SK-N-SH treated with all-trans-retinoic acid at 6 μM for 48 hours (cell line): ENCODE results near the gene CSRNP3.

Experiments
- ATAC-seq: fragments of 200-7000 bp; cut with Tn5 transposase; 3 replicates; pipeline ENCODE4 v1.9.1; 2020; ENCODE audit warnings: mild to moderate bottlenecking, moderate library complexity
- ARNTL ChIP-seq: fragments of 450-650 bp; formaldehyde crosslinking; IDR thresholded peaks from 2 replicates; pipeline ENCODE4 v1.5.0; 2020; ENCODE audit warnings: low read depth, mild to moderate bottlenecking, moderate library complexity, borderline replicate concordance
- BACH2 ChIP-seq: fragments of 250-450 bp; sonication (Bioruptor Pico); IDR thresholded peaks from 2 replicates; pipeline ENCODE4 v1.9.0; 2021; ENCODE audit warnings: mild to moderate bottlenecking, borderline replicate concordance
- CSDC2 ChIP-seq: fragments of 250-450 bp; sonication (Bioruptor Pico); IDR thresholded peaks from 2 replicates; pipeline ENCODE4 v1.5.0; 2020; ENCODE audit warnings: mild to moderate bottlenecking, moderate library complexity
- ESRRG ChIP-seq: fragments of 250-450 bp; sonication (Bioruptor Pico); IDR thresholded peaks from 2 replicates; pipeline ENCODE4 v1.6.1; 2021; ENCODE audit warnings: mild to moderate bottlenecking
- GLIS3 ChIP-seq: fragments of 250-450 bp; sonication (Bioruptor Pico); IDR thresholded peaks from 2 replicates; pipeline ENCODE4 v1.5.0; 2020; ENCODE audit warnings: mild to moderate bottlenecking, moderate library complexity
- ISL1 ChIP-seq: fragments of 250-450 bp; sonication (Bioruptor Pico); IDR thresholded peaks from 2 replicates; pipeline ENCODE4 v2.1.2; 2022; ENCODE audit warnings: mild to moderate bottlenecking, moderate library complexity
- PPARA ChIP-seq: fragments of 250-450 bp; sonication (Bioruptor Pico); IDR thresholded peaks from 2 replicates; pipeline ENCODE4 v1.5.0; 2020; ENCODE audit warnings: mild to moderate bottlenecking, borderline replicate concordance
- RARB ChIP-seq: fragments of 250-450 bp; sonication (Bioruptor Pico); IDR thresholded peaks from 2 replicates; pipeline ENCODE4 v1.8.0; 2021; ENCODE audit warnings: mild to moderate bottlenecking, moderate library complexity
- SNAI2 ChIP-seq: fragments of 250-450 bp; sonication (Bioruptor Pico); IDR thresholded peaks from 2 replicates; pipeline ENCODE4 v1.5.0; 2020; ENCODE audit warnings: mild to moderate bottlenecking, moderate library complexity
- TOX ChIP-seq: fragments of 250-450 bp; sonication (Bioruptor Pico); IDR thresholded peaks from 2 replicates; pipeline ENCODE4 v1.8.0; 2021; ENCODE audit warnings: mild to moderate bottlenecking, moderate library complexity, borderline replicate concordance
- ZC3H10 ChIP-seq: fragments of 250-450 bp; sonication (Bioruptor Pico); IDR thresholded peaks from 2 replicates; pipeline ENCODE4 v1.5.1; 2021; ENCODE audit warnings: mild to moderate bottlenecking, moderate library complexity
- ZFP3 ChIP-seq: fragments of 250-450 bp; sonication (Bioruptor Pico); IDR thresholded peaks from 2 replicates; pipeline ENCODE4 v1.5.0; 2020; ENCODE audit warnings: mild to moderate bottlenecking, moderate library complexity
- ZFP30 ChIP-seq: fragments of 450-650 bp; formaldehyde crosslinking; IDR thresholded peaks from 2 replicates; pipeline ENCODE4 v1.5.0; 2022; ENCODE audit warnings: mild to moderate bottlenecking, moderate library complexity
- ZNF565 ChIP-seq: fragments of 450-650 bp; formaldehyde crosslinking; conservative IDR thresholded peaks from 2 replicates; pipeline ENCODE4 v1.5.0; 2020; ENCODE audit warnings: low read depth, mild to moderate bottlenecking, moderate library complexity
- ZNF70 ChIP-seq: fragments of 450-650 bp; formaldehyde crosslinking; IDR thresholded peaks from 2 replicates; pipeline ENCODE4 v1.5.0; 2020; ENCODE audit warnings: mild to moderate bottlenecking, moderate library complexity
- ZNF8 ChIP-seq: fragments of 450-650 bp; formaldehyde crosslinking; IDR thresholded peaks from 2 replicates; pipeline ENCODE4 v1.5.0; 2020; ENCODE audit warnings: mild to moderate bottlenecking, moderate library complexity
- TF ChIP-seq, protein P1 (sequence below): fragments of 250-450 bp; sonication (Bioruptor Pico); IDR thresholded peaks from 2 replicates; pipeline ENCODE4 v1.5.1; 2020; ENCODE audit warnings: low read depth, mild to moderate bottlenecking, moderate library complexity
- TF ChIP-seq, protein P2 (sequence below): fragments of 250-450 bp; sonication (Bioruptor Pico); IDR thresholded peaks from 2 replicates; pipeline ENCODE4 v1.8.0; 2021; ENCODE audit warnings: low read depth, mild to moderate bottlenecking, moderate library complexity, borderline replicate concordance
- TF ChIP-seq, protein P3 (sequence below): fragments of 250-450 bp; sonication (Bioruptor Pico); IDR thresholded peaks from 2 replicates; pipeline ENCODE4 v1.5.0; 2020; ENCODE audit warnings: mild to moderate bottlenecking, moderate library complexity
- TF ChIP-seq, protein P4 (sequence below): fragments of 250-450 bp; sonication (Bioruptor Pico); IDR thresholded peaks from 2 replicates; pipeline ENCODE4 v1.5.1; 2021; ENCODE audit warnings: mild to moderate bottlenecking, moderate library complexity

Gene CSRNP3

DNA sequence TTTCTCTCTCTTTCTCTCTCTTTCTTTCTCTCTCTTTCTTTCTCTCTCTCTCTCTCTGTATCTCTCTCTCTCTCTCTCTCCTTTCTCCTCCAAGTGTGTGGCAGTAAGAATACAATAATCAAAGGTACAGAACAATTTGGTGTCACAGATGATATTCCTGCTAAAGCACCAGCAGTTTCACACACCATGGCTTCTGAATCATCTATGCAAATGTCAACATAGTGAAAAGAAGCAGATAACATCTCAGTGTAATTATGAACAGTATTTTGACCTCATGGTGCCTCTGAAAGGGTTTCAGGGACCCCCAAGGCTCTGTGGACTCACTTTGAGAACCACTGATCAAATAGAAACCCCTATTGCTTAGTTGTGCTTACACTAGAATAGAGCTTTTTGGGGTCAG is 38.5 kb upstream of the CSRNP3 start (continued):
- no peak for TF ChIP-seq ZNF70 (CRISPR knock-in tag)
- no peak for TF ChIP-seq ISL1 (CRISPR knock-in tag)
- TF ChIP-seq ZFP3 (CRISPR knock-in tag): no peak
- no peak for TF ChIP-seq PPARA (CRISPR knock-in tag)

DNA sequence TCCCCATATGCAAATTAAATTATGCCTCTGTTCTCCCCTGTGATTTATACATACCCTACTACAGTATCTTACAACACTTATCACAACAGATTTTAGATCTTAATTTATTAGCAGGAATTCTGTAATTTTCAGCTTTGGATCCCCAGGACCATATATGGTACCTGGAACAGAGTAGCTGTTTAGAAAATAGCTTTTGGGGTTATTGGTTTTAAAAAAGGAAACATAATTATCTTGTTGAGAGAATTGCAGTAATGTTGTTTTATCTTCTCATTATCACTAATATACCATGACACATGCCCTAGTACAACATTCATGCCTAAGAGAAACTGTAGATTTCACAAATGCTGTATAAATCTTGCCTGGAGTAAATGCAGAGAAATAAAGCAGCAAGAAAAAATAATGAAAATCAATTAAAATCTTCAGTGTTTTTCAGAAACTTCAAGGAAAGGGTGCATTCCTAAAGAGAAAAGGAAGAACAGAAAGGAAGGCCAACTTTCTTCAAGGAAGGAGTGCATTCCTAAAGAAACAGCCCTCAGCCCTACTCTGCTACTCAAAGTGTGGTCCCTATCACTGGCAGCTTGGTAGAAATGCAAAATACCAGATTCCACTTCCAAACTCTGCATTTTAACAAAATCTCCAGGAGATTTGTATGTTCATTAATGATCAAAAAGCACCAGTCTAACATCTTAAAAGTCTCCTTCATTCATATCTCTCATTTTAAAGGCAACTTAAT is 37.1 kb upstream of the CSRNP3 start:
- no peak; the same call in 1 of the 3 replicates for ATAC-seq
- TF ChIP-seq ZC3H10 (CRISPR knock-in tag) (no peak), ISL1 (CRISPR knock-in tag) (no peak), RARB (no peak), PPARA (CRISPR knock-in tag) (no peak), CSDC2 (CRISPR knock-in tag) (no peak)
- TF ChIP-seq, protein P1, sequence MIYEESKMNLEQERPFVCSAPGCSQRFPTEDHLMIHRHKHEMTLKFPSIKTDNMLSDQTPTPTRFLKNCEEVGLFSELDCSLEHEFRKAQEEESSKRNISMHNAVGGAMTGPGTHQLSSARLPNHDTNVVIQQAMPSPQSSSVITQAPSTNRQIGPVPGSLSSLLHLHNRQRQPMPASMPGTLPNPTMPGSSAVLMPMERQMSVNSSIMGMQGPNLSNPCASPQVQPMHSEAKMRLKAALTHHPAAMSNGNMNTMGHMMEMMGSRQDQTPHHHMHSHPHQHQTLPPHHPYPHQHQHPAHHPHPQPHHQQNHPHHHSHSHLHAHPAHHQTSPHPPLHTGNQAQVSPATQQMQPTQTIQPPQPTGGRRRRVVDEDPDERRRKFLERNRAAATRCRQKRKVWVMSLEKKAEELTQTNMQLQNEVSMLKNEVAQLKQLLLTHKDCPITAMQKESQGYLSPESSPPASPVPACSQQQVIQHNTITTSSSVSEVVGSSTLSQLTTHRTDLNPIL: no peak
- TF ChIP-seq, protein P2, sequence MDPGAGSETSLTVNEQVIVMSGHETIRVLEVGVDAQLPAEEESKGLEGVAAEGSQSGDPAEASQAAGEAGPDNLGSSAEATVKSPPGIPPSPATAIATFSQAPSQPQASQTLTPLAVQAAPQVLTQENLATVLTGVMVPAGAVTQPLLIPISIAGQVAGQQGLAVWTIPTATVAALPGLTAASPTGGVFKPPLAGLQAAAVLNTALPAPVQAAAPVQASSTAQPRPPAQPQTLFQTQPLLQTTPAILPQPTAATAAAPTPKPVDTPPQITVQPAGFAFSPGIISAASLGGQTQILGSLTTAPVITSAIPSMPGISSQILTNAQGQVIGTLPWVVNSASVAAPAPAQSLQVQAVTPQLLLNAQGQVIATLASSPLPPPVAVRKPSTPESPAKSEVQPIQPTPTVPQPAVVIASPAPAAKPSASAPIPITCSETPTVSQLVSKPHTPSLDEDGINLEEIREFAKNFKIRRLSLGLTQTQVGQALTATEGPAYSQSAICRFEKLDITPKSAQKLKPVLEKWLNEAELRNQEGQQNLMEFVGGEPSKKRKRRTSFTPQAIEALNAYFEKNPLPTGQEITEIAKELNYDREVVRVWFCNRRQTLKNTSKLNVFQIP: no peak
- TF ChIP-seq, protein P3, sequence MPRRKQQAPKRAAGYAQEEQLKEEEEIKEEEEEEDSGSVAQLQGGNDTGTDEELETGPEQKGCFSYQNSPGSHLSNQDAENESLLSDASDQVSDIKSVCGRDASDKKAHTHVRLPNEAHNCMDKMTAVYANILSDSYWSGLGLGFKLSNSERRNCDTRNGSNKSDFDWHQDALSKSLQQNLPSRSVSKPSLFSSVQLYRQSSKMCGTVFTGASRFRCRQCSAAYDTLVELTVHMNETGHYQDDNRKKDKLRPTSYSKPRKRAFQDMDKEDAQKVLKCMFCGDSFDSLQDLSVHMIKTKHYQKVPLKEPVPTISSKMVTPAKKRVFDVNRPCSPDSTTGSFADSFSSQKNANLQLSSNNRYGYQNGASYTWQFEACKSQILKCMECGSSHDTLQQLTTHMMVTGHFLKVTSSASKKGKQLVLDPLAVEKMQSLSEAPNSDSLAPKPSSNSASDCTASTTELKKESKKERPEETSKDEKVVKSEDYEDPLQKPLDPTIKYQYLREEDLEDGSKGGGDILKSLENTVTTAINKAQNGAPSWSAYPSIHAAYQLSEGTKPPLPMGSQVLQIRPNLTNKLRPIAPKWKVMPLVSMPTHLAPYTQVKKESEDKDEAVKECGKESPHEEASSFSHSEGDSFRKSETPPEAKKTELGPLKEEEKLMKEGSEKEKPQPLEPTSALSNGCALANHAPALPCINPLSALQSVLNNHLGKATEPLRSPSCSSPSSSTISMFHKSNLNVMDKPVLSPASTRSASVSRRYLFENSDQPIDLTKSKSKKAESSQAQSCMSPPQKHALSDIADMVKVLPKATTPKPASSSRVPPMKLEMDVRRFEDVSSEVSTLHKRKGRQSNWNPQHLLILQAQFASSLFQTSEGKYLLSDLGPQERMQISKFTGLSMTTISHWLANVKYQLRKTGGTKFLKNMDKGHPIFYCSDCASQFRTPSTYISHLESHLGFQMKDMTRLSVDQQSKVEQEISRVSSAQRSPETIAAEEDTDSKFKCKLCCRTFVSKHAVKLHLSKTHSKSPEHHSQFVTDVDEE (CRISPR knock-in tag): no peak

DNA sequence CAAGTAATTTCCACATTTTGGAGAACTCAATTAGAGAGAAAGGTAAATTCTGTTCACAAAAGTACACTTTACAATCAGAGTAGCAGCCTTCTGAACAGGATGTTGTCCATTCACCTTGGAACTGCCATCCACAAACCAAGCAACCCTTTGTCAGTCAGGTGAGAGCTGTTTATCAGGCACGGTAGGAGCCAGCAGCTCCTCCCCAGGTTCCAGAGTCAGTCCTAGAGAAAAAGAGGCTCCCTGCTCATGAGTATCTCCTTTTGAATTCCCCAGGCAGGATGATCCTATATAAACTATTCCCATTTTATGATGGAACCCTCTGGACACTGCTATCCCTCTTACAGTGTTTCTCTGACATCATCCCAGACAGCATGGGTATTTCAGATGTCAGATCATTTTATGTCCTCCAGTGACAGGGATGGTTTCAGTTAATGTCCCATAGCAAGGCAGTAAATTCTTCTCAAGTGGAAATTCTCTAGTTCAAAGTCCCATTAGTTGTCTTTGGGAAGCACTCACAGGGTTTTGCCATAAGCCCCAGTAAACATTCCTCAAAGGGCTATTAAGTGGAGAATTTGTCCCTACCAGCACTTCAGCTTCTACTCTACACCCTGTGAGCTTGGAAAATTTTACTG is 34.5 kb upstream of the CSRNP3 start:
- ATAC-seq: no peak

More for the DNA sequence above, 34.5 kb upstream of the CSRNP3 start:
- TF ChIP-seq RARB: no peak
- TF ChIP-seq, protein P3 (CRISPR knock-in tag): no peak
- no peak for TF ChIP-seq ZNF70 (CRISPR knock-in tag)
- TF ChIP-seq ZFP30 (CRISPR knock-in tag): no peak
- no peak for TF ChIP-seq ESRRG (CRISPR knock-in tag)
- TF ChIP-seq TOX: no peak
- TF ChIP-seq ZFP3 (CRISPR knock-in tag): no peak
- TF ChIP-seq ARNTL (CRISPR knock-in tag): no peak
- TF ChIP-seq SNAI2 (CRISPR knock-in tag): no peak
- no peak for TF ChIP-seq PPARA (CRISPR knock-in tag)
- TF ChIP-seq, protein P1: no peak
- no peak for TF ChIP-seq BACH2 (CRISPR knock-in tag)
- TF ChIP-seq ZNF565: no peak
- no peak for TF ChIP-seq CSDC2 (CRISPR knock-in tag)
- TF ChIP-seq, protein P4, sequence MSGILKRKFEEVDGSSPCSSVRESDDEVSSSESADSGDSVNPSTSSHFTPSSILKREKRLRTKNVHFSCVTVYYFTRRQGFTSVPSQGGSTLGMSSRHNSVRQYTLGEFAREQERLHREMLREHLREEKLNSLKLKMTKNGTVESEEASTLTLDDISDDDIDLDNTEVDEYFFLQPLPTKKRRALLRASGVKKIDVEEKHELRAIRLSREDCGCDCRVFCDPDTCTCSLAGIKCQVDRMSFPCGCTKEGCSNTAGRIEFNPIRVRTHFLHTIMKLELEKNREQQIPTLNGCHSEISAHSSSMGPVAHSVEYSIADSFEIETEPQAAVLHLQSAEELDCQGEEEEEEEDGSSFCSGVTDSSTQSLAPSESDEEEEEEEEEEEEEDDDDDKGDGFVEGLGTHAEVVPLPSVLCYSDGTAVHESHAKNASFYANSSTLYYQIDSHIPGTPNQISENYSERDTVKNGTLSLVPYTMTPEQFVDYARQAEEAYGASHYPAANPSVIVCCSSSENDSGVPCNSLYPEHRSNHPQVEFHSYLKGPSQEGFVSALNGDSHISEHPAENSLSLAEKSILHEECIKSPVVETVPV (CRISPR knock-in tag): no peak
- TF ChIP-seq ZC3H10 (CRISPR knock-in tag): no peak
- TF ChIP-seq ZNF8 (CRISPR knock-in tag): no peak
- no peak for TF ChIP-seq GLIS3 (CRISPR knock-in tag)
